Limb (tissue), 2 donors: ENCODE results near the gene AP1S1.
"Not testable (repeated sequence)": the region's sequence is repeated elsewhere in the genome, so short reads cannot be mapped to it uniquely, and the experiment has no call there.

Experiments used
- DNase-seq, 2 donors: peaks; one replicate each; pipeline ENCODE4 v3.0.0-alpha.2; 2016; ENCODE audit errors: extremely low spot score in 2 of 2

AP1S1 gene

DNA sequence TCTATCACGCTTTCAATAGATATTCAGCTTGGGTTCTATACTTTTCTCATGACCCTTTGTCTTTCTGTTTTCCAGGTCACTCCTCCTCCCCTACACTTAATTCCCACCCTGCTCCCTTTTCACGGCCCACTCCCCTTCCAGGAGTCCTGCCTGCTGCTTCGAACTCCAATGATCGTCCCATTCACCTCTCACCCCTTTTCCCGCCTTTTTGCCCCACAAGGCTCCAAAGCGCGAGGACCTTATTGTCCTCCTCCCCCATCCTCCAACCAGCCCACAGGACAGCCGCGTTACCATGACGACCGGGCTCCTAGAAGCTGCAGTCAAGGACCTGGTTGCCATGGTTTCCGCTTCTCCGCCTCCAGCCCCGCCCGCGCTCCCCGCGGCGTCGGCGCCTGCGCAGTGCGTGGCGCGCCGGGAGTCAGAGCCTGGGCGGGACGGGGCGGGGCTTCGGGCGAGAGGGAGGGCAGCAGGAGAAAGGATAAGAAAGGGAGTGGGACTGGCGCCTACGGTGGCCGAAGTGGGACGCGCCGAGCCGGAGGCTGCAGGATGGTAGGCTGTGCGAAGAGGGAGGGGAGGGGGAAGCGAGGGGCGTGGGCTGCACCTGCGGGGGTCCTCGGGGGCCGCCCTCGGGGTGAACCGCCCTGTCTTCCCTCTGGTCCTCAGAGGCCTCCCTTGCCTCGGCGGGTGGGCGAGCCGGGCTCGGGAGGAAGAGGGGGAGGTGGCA, at the start of gene AP1S1:
Gene AP1S1, plus strand, starts transcription at position 508 of the 724 bp plus-strand sequence. Its CDS starts 39 bp downstream, at position 547.
- DNase-seq = peak; percentile 95 to 98

DNA sequence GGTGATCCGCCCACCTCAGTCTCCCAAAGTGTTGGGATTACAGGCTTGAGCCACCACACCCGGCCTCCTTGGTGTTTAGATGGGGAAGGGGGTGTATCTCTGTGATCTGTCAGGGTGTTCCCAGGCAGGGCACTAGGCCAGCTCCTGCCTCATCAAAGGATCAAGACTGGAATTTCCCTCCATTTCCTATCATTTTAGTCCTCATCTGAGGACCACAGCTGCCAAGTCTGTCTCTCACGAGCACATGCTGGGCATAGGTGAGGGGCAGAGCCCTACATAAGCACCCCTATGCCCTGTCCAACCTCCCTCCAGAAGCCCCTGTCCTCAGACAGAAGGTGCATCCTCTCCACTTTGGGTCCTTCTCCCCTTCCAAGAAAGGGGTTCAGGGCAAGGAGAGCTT, 49.5 kb upstream of the AP1S1 start:
- DNase-seq = no peak

DNA sequence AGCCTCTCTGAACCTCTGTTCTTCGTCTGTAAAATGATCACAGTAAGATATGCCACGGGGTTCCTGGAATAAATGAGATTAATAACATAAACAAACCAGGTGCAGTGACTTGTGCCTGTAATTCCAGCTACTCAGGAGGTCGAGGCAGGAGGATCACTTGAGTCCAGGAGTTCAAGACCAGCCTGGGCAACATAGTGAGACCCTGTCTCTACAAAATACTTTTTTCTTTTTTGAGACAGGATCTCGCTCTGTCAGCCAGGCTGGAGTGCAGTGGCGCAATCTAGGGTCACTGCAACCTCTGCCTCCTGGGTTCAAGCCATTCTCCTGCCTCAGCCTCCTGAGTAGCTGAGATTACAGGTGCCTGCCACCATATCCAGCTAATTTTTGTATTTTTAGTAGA, 49.0 kb upstream of the AP1S1 start:
- not testable (repeated sequence) for DNase-seq

DNA sequence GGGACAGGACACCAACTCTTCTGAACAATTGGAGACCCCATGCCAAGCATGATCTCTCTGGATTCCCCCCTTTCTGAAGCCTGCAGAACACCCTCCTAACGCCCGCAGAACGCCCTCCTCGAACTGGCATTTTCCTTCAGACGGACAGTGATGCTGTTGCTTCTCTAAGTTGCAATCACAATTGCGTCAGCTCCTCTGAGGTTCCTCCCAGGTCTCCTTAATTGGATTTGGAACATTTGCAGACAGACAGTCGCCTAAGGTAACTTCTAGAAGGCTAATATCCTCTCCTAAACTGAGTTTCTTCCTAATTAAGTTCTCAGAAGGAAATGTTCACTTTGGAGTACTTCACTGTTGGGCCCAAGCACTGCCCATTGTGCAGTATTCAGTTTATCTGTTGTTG, 47.9 kb upstream of the AP1S1 start:
- DNase-seq = no peak

DNA sequence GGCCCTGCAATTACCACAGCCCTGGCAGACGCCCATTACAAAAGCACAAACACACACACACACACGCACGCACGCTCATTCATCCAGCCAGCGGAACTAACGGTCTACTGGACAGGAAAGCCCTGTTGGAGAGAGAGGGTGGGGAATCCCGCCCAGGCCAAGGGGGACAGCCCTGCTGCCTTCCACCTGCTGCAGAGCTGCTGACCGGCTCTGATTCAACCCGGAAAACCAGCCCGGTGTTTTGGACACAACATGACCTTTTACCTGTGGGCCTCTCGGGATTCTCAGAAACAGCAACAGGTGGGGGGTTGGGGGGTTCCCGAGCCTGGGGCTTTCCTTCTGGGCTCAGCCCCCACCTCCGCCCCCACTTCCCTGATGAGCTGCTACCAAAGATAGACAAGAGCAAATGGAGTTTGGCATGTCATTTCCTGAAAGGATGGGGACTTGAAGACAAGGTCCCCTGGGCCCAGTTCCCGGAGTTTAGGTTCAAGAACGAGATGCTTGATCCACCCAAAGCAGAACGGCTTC, 45.9 kb upstream of the AP1S1 start:
- DNase-seq = no peak

DNA sequence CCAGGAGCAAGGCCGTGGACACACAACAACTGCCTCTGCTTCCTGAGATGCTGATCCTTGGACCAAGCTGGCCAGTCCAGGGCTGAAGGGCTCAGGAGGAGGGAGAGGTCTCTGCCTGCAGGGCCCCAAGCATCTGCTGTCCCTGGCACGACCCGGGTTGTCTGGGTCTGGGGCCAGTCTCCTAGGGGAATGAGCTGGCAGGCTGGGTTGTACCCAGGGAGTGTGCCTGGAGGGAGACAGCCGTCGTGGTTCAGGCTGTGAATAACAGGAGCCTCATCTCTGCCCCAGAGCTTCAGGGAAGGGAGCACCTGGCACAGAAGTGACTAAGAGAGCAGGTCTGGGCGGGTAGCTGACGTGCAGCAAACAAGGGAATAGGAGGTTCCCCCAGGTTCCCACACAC, 45.3 kb upstream of the AP1S1 start:
- no peak for DNase-seq

DNA sequence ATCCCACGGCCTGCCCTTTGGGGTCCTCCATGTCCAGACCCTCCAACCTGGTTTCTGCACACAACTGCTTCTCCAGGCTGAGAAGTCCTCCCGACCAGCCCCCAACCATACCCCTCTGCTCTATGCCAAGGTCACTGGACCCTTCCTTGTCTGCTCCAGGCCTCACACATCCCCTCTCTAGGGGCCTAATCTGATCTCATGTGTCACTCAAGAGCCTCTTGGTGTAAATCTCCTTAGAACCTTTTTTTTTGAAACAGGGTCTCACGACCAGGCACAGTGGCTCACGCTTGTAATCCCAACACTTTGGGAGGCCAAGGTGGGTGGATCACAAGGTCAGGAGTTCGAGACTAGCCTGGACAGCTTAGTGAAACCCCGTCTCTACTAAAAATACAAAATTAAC, 44.9 kb upstream of the AP1S1 start:
- no peak for DNase-seq

DNA sequence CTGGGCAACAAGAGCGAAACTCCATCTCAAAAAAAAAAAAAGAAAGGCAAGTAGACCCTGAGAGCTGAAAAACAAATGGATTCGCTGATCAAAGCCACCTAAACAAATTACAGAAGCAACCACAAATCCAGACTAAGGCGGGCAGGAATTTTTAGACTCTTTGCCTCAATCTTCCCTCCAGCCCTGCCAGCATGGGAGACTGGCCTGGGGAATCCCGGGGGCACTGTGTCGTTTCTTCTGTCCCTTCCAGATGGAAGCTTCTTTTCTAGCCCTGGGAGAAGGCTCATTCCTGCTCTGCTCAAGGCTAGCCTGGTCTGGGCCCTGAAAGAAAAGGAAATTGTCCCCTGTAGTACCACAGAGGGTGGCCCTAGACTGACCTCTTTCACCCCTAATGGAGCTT, 43.0 kb upstream of the AP1S1 start:
- DNase-seq = no peak

DNA sequence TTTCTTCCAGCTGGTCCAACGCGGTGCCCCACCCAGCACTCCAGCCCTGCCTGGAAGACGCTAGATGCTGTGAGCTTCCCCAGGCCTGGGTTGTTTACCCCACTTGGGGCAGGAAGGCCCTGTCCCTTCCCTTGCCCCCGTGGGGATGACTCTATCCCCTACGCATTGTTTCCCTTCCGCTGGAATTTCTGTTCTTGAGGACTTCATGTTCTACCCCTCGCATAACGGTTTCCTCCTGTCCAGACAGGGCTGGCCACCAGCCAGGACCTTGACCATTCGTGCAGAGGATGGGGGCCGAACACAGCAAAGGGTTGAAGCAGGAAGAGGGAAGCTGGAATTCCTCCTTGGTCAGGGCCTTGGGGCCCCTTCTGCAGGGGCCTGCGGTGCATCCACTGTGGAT, 42.0 kb upstream of the AP1S1 start:
- no peak for DNase-seq

DNA sequence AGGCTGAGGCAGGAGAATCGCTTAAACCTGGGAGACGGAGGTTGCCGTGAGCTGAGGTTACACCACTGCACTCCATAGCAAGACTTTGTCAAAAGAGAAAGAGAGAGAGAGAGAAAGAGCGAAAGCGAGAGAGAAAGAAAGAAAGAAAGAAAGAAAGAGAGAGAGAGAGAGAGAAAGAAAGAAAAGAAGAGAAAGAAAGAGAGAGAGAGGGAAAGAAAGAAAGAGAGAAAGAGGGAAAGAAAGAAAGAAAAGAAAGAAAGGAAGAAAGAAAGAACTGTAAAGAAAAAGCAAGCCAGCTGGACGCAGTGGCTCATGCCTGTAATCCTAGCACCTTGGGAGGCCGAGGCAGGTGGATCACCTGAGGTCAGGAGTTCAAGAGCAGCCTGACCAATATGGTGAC, 41.1 kb upstream of the AP1S1 start:
- DNase-seq = not testable (repeated sequence)

DNA sequence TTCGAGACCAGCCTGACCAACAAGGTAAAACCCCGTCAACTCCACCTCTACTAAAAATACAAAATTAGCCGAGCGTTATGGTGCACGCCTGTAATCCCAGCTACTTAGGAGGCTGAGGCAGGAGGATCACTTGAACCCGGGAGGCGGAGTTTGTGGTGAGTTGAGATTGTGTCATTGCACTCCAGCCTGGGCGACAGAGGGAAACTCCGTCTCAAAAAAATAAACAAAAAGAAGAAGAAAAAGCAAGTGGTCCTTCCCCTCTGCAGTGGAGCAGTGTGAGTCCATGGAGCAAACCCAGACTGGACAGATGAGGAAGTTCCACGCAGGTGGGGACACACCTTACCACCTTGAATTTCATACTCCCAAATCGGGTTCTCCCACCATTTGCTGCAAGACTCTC, 40.4 kb upstream of the AP1S1 start:
- no peak for DNase-seq

DNA sequence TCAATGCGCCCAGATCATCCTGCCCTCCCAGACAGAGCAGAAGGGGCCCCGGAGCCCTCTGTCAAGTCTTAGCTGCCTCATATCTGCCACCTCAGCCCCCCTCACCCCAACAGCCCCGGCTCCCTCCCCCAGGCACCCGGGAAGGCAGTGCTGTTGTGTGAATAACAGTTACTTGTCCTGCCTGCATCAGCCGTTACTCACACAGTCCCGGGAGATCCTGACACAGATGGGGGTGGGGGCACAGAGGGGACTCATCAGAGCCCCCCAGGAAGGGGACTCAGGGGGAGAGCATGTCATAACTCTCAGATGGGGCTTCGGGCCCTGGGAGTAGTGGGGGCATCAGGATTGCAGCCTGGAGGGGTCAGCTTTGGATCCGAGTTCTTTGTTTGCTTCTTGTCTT, 39.8 kb upstream of the AP1S1 start:
- DNase-seq = no peak

DNA sequence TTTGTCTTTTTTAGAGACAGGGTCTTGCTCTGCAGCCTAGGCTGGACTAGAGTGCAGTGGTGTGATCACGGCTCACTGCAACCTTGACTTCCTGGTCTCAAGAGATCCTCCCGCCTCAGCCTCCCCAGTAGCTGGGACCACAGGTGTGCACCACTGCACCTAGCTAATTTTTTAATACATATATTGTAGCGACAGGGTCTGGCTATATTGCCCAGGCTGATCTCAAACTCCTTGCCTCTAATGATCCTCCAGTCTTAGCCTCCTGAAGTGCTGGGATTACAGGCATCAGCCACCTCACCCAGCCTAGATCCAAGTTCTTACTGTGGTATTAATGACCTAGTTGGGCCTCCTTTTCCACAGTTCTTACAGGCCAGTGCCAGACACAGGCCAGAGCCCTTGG, 39.1 kb upstream of the AP1S1 start:
- DNase-seq = no peak

DNA sequence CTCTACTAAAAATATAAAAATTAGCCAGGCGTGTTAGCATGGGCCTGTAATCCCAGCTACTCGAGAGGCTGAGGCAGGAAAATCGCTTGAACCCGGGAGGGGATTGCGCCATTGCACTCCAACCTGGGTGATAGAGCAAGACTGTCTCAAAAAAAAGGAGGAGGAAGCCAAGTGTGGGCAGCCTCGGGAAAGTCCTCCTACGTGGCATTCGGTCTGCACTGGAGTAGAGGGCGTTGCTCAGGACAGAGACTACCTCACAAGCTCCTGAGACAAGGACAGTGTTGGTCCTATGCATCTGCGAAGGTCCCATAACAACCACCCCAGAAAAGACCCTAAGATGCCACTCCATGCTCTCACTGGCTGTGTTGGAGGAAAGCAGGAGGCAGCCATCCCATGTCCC, 37.4 kb upstream of the AP1S1 start:
- no peak for DNase-seq

DNA sequence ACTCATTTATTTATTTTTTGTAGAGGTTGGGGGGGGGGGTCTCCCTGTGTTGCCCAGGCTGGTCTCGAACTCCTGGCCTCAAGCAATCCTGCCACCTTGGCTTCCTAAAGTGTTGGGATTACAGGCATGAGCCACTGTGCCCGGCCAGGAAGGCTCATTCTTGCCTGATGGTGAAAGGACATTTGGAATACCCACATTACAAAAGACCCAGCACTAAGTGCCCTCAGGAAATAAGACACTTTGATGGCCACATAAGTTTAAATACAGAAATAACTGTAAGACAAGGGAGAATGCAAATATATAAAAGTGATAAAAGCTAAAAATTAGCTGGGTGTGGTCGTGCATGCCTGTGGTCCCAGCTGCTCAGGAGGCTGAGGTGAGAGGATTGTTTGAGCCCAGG, 35.4 kb upstream of the AP1S1 start:
- DNase-seq = no peak

DNA sequence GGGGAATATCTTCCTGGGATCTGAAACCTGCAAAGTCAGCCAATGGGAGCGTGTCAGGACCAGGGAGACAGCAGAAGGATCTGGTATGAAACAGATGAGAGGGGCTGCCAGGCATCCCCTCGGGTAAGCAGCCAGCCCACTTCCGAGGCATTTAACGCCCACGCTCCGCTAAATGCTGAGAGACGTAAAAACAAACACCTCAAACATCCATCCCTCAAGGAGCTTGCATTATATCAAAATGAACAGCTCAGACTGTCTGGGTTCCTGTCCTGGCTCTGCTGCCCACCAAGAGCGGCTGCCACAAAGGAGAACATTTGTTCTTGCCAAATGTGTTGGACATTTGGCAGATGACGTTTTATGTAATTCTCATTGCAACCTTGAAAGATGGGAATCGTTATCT, 34.4 kb upstream of the AP1S1 start:
- no peak for DNase-seq

DNA sequence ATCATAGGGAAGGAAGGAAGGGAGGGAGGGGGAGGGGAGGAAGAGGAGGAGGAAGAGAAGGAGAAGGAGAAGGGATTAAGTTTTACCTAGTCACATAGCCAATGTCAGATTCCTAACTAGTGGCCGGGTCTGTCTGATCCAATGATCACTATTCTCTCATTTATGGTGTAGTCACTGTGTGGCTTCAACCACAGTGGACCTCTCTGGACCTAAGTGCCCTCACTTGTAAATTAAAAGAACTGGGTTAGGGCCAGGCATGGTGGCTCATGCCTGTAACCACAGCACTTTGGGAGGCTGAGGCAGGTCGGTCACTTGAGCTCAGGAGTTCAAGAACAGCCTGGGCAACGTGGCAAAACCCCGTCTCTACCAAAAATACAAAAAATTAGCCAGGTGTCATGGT, 34.0 kb upstream of the AP1S1 start:
- DNase-seq = no peak

DNA sequence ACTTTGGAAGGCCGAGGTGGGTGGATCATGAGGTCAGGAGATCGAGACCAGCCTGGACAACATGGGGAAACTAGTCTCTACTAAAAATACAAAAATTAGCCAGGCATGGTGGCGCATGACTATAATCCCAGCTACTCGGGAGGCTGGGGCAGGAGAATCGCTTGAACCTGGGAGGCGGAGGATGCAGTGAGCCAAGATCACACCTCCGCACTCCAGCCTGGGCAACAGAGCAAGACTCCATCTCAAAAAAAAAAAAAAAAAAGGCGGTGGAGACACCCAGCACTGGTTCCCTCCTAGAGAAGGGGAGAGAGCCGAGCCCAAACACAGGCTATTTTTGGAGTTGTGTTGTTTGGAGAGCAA, 32.7 kb upstream of the AP1S1 start:
- DNase-seq = not testable (repeated sequence)

DNA sequence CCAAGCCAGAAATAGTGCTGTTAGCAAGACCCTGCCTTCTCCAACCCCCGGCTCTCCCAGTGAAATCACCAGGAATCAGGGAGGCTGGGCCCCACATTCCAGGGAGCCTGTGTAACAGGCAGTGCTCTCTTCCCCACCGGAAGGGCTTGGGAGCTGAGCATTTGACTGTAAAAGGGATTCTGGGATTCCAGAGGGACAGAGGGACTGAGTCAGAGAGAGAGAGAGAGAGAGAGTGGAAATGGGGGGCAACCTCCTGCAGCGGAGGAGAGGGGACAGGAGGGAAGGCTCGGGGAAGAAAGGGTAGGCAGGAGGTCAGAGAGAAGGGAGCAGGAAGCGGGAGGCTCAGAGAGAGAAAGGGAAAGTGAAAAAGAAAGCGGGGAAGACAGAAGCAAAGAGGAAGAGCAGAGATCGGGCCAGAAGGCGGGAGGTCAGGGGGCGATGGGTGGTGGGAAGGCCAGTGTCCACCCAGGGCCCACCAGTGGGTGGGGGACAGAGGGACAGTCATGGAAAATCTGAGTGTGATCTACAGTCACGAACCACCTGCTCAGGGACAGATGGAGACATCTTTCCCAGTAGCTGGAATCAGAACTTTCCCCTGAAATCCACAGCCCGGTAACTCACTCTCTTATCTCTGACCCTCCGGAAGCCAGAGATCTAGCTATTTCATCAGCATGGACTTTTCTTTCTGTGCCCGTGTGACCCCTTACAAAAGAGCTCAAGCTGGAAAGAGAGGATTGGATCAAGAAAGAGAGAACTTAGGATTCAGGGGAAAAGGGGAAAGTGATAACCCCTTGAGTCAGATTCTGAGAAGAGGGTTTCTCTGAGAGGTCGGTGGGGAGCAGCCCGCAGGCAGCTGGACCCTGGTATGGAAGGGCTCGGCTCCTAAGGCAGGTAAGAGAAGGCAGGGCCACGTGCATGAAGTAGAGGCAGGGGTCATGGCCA, 32.0 kb upstream of the AP1S1 start:
- peak; percentile 83 to 91 for DNase-seq

DNA sequence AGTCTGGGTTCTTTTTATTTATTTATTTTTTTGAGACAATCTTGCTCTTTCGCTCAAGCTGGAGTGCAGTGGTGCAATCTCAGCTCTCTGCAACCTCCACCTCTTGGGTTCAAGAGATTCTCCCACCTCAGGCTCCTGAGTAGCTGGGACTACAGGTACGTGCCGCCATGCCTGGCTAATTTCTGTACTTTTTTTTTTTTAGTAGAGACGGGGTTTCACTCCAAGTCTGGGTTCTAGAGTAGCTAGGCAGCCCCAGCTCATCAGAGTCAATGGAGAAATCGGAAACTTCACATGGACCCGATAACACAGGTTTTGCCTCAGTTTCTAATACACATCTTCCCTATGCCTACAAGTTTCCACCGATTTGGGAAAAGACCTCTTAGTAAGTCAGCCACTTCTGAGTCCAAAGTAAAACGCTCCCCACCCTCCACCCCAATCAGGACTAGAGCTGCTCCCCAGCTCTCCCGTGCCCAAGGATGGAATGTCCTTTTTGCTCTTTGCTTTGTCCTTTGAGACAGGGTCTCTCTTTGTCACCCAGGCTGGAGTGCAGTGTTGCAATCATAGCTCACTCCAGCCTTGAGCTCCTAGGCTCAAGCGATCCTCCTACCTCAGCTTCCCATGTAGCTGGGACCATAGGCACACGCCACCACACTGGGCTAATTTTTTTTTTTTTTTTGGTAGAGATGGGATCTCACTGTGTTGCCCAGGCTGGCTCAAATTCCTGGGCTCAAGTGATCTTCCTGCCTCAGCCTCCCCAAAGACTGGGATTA, 31.2 kb upstream of the AP1S1 start:
- no peak for DNase-seq

DNA sequence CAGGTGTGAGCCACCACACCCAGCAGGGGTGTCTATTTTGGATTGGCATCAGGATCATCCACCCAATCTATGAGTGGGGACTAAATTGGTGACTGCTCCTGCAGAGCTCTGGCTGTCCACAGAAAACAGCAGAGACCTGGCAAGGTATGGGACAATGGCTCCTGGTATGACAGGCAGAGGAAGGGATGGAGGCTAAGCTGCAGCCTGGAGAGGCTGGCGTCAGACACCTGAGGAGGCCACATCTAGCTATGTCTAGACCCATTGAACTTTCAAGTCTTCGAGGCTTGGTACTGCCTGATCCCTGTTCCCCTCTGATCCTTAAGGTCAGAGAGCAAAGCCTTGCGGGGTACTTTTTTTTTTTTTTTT, 30.6 kb upstream of the AP1S1 start:
- no peak for DNase-seq
